HG02588 (cell line): Measurements from ENCODE around the gene CSRP1.
"Not testable (repeated sequence)": the region's sequence is repeated elsewhere in the genome, so short reads cannot be mapped to it uniquely, and the experiment has no call there.

Experiments used
- ATAC-seq: cut with Tn5 transposase; IDR thresholded peaks from one replicate; pipeline ENCODE4 v1.9.1; 2021; ENCODE audit warnings: mild to moderate bottlenecking, moderate library complexity; ENCODE audit not compliant: unreplicated experiment

The CSRP1 gene

DNA sequence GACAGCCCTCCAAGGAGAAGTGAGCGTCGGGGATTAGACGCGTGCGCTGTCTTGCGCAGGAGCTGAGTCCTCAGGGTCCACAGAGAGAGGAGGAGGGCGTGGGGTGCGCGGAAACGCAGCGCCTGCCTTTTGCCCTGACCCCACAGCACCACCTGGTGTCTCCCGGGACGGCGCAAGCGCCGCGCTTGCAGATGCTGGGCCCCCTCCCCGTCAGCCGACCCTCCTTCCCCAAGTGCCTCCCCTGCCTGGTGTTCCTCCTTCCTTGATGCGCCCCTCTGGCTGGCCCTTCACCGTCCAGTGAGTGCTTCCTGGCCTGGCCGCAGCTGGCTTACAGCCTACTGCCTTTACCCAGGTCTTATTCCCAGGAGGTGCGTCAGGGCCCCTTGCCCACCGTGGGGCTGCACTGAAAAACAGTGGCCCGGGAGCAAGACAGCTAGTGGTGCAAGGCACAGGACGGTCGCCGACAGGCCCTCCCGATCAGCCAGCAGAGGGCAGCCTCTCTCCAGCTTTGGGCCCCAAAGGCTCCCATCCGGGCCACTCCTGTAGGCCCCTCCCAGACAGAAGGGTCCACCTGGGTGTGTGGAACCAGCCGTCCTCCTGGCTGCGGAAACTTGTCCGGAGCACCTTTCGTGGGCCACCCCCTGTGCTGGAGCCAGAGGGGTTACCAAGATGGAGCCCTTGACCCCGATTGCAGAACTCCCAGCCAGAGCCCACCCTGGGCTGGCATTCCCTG, 25.0 kb downstream of the CSRP1 start:
- peak; percentile 71 for ATAC-seq

DNA sequence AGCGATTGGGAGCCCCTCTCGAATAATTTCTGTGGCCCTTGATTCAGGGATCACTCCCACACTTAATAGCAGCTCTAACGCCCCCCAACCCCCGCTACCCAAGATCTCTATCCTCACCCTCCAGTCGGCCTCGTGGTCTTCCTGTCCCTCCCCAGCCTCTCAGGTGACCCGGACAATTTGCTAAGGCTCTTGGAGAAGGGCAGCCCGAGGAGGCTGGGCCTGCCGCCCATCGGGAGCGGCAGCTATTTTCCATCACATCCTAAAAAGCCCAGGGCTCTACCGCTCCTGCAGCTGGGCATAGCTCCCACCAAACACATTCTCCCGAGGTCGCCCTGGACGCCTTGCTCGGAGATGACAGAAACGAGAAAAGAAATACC, 25.9 kb downstream of the CSRP1 start:
- ATAC-seq: no peak

DNA sequence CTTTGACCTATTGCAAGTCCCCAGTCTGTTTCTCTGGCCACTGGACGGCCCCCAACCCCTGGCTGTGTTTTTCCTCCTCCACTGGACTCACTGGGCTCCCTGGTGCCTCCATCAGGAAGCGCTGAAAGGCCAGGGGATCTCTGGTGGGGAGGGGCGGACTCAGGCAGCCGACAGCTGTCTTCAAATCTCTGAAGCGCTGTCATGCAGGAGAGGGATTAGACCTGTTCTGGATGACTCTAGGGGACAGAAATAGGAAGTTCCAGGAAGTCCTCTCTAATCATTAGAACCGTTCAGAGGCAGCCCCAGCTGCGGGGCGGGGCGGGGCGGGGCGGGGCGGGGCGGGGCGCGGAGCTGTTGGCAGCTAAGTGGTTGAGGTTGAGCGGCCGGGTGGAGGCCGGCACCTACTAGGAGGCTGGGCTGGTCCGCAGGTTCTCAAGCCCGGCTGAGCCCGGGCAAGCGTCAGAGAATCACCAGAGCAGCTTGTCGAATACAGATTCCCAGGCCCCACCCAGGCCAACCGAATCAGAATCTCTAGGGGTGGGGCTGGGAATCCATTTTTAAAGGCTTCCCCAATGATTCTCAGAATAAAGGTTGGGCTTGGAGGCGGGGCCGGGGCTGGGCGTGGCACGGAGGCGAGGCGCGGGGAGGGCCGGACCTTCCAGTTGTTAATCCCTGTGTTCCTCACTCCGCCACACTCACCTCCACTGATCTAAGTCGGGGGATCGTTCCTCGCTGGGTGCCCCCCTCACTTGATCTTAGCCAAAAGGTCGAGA, 26.5 kb downstream of the CSRP1 start:
- peak; percentile 57 for ATAC-seq

DNA sequence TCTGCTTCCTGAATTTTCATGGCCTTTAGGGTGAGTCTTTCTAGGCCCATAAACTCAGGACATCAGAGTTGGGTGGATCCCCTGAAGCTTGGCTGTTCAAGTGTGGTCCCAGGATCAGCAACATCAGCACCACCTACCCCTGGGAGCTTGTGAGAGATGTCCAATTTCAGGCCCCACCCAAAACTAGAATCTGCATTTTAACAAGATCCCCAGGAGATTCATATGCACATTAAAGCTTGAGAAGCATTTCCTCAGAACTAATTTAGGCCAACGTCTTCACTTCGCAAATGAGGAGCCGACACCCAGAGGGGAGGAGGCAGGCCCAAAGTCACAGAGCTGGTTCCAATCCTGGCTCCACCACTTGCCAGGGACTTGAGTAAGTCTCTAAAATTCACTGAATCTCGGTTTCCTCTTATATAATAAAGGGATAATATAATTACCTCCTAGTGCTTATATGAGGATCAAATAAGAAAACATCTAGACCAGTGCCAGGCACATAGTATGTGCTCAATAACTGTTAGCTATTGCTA, 27.7 kb downstream of the CSRP1 start:
- no peak for ATAC-seq

DNA sequence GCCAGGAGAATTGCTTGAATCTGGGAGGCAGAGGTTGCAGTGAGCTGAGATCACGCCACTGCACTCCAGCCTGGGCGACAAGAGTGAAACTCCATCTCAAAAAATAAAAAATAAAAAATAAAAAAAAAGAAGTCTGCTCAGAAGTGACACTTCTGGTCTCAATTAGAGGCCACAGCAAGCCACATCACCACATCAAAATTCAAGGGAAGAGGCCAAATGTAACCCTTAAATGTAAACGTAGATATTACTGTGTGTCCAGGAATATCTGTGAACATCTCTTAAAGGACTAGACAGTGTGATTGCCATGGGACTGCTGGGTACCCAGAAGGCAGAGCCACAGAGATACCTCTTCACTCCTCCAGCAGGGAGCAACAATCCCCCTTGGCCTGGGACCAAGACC, 28.3 kb downstream of the CSRP1 start:
- ATAC-seq: not testable (repeated sequence)

DNA sequence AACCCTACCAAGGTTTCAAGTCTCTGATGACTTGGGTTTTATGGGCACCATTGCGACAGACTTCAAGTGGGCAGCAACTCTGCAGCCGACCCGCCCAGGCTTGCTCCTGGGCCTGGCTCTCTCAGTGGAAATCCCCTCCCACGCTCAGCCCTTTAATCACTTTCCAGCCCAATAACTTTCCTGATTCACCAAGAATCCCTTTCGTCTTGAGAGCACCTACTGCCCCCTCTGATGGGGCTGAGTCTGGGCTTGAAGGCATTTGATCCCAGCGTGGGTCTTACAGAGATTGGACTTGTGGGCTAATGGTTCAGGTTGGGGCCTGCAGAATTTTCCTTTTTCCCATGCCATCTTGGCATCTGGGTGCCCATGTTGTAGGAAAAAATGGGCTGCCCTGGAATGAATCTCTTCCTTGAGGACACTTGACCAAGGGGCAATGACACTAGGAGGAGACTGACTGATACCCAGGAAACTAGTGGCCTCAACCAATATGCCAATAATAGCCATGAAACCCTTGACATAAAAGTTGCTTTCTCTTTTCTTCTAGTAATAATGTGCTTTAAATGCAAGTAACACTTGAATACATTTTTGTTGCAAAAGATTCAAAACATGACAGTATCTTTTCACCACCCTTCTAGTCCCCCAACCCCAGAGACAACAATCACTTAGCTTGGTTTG, 30.1 kb downstream of the CSRP1 start:
- ATAC-seq: no peak

DNA sequence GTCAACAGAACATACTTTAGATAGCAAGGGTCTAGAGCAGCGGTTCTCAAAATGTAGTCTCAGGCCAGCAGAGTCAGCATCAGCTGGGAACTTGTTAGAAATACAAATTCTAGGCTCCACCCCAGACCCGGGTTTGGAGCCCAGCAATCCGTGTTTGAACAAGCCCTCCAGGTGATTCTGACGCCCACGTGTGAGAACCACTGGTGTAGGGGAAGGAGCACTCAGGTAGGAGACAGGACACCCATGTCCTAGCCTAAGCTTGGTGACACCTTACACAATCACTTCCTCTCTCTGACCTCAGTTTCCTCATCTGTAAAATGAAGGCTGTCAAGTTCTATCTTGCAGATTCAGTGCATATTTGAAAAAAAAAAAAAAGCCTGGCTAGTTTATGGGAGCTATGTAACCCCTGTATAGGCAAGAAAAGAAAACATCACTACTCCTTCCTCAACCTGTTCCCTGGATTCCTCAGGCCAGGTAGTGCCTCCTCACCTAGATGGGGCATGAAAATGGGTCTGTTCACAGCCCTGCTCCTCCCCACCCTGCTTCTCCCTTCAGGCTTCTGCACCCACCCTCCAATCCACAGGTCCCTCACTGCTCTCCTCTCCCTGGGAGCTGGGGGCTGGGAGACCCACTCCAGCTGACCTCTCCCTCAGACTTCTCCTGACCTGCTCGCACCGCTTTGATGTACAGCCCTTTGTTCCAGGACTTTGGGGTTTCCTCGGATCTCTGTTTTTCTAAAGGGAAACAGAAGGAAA, 30.8 kb downstream of the CSRP1 start:
- ATAC-seq: no peak

DNA sequence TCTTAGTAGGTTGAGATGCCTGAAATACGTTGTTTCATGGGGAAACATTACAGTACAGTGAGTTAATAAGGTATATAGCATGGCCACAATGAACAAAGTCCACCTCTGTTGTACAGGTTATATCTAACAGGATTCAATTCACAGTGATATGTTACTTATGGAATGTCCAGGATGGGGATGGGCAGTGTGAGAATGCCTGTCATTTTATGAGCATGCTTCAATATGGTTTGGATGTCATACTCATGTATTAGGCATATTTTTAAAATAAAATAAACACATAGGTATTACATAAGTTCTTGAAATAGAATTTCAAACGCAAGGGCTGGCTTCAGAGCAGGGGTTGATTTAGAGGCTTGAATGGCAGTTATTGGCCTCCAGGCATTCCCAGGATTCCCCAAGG, 31.8 kb downstream of the CSRP1 start:
- ATAC-seq: no peak

DNA sequence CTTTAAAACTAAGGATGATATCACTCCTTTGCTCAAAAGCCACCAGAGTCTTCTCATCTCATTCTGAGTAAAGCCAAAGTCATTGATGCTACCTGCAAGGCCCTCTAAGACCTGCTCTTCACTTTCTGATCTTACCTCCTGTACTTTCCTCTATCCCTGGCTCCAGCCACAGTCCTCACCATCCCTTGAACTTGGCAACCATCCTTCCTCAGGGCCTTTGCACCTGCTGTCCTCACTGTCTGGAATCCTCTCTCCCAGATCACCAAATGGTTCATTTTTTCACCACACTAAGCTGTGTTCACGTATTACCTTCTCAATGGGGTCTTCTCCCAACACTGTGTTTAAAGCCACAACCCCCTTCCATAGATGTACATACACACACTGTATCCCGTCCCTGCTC, 33.6 kb downstream of the CSRP1 start:
- no peak for ATAC-seq

DNA sequence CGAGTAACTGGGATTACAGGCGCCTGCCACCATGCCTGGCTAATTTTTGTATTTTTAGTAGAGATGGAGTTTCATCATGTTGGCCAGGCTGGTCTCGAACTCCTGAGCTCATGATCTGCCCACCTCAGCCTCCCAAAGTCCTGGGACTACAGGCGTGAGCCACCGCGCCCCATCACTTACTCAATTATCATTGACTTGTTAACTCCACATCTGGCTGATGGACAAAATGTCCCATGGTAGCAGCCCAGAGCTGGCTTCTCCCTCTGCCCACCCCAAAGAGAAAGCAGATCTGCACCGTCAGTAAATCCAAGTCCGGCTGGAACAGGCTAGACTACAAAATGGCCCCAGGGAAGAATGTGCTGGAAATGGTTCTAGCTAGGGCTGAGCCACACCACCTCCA, 34.6 kb downstream of the CSRP1 start:
- ATAC-seq: not testable (repeated sequence)

DNA sequence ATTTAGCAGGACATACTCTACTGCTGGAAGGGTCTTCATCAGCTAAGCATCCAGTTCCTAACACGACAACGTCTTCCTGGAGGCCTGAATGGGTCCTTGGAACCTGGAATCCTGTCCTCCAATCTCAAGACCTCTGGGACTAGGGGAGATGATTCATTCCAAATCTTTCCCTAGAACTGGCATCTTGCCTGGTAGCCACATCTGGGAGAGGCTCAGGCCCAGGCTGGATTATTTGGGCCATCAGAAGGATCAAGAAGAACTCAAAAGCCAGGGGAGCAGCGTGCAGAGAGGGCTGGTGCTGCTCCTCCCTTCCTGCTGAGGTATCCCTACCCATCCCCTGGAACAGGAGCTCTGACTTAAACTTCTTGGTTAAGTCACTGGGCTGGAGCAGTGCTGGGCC, 35.2 kb downstream of the CSRP1 start:
- ATAC-seq: no peak

DNA sequence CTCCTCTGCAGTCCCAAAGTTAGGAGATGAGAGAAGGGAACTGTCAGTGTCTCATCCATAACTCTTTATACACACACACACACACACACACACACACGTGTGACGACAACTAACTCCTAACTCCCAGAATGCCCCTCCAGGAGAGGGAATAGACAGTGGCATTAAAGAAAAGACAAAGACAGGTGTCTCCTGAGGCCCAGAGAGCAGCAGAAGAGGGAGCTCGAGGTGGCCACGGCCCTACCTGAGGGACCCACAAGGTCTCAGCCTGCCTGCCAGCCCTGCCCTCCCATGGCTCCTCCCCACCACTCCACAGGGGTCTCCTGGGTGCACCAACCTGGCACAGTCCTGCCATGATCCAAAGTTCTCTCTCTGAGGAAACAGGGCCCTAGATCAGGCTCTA, 36.3 kb downstream of the CSRP1 start:
- ATAC-seq: no peak

DNA sequence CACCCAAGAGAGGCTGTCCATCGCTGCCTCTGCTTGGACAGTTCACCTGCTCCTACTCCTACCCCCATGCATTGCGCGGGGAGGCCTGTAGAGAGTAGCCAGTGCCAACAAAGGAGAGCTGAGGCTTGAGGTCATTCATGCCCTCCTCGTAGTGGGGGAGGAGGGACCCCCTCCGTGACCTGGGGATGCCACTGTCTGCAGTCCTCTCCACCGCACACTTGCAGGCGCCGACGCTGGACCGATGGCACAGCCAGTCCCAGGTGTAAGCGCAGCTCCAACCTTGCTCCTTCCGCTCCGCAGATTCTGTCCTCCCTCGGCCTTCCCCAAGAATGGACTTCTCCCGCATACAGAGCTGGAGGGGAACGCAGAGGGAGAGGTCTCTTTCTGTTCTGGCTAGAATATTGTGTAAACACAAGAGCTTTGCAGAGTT, 37.3 kb downstream of the CSRP1 start:
- no peak for ATAC-seq

DNA sequence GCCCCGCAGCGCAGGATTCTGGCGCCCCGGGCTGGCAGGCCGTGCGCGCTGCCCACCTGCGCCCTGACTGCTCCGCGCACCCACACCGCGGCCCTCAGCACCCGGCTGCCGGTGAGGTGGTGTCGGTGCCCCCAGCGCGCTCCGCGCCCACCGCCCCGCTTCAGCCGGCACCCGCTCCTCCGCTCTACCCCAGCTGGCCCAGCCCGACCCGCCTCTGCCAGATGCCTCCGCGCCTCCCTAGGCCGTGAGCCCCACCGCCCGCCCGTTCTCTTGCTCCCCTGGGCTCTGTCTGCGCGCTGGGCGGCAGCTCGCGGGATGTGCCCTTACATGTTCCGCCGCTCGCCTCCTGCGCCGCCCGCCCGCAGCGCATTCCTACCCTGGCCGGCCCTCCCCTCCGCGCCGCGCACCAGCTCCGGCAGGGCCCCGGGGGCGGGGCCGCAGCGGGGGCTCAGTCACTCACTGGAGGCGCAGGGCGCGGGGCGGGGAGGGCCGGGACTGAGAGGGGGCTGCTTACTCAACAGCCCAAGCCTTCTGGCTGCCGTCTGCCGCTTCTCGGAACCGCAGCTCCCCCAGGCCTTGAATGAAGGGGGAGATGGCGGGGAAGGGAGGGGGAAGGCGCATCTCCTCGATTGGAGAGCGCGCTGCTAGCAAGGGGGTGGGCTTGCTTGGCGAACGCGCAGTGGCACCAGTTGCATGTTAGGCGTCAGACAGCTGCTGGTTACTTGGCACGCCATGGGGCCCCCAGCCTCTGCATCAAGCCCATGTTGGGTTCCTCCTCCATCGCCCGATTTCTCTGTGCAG, 37.9 kb downstream of the CSRP1 start, which contains the start of gene PHLDA3:
Gene PHLDA3 (minus strand): TSS at position 345 of the 801 bp plus-strand sequence. CDS start 402 bp downstream, outside the sequence.
- peak; percentile 82 for ATAC-seq

DNA sequence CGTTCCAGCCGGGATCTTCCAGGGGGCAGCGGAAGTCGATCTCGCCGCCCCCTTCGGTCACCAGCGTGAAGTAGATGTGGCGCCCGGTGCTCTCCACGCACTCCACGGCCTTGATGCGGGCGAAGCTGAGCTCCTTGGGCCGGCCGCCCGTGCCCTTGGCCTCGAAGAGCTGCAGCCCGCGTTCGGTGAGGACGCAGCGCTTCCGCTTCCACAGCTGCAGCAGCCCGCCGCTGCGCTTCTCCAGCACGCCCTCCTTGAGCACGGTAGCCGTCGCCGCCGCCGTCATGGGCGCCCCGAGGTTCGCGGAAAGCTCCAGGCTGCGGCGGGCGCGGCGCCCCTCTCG, 38.5 kb downstream of the CSRP1 start:
- ATAC-seq: peak; percentile 40

DNA sequence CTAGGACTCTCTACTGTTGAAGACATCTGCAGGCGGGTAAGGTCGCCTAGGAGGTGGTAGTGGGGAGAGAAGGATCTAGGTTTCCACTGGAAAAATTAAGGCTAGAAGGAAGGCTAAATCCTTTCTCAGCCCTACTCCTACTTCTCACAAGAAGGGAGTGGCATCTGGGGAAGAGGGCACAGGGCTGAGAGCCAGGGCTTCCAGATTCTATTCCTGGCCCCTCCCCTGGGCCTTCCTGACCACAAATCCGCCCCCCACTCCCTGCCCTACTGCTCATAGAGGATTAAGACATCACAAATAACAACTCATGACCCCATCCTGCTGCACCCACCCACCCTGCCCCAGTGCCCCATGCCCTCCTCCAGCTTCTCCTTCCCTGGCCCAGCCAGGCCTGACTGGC, 40.4 kb downstream of the CSRP1 start:
- no peak for ATAC-seq

DNA sequence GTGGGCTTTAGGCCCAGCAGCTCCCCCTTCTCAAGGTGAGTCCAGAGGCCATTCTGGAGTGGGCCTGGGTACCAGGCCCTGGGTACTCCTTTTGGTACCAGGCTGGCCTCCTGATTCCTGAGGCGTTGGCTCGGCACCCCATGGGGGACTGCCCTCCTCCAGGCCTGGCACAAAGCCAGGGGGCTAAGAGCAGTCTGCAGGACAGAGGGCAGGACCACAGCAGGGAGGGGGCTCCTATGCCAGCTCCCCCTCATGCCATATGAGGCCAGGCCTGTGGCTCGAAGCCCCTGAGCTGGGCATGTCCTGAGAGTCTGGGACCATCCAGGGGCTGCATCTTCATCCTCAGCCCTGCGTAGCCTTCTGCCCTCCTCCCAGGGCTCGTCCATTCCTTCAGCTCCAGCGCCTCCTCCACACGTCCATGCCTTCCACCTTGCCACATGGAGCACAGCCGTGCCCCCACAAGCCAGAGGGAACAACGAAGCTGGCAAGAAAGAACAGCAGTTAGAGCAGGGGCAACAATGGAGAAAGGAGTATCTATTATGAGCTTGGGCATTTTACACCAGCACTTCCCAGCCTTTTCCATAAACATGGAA, 41.1 kb downstream of the CSRP1 start:
- no peak for ATAC-seq

DNA sequence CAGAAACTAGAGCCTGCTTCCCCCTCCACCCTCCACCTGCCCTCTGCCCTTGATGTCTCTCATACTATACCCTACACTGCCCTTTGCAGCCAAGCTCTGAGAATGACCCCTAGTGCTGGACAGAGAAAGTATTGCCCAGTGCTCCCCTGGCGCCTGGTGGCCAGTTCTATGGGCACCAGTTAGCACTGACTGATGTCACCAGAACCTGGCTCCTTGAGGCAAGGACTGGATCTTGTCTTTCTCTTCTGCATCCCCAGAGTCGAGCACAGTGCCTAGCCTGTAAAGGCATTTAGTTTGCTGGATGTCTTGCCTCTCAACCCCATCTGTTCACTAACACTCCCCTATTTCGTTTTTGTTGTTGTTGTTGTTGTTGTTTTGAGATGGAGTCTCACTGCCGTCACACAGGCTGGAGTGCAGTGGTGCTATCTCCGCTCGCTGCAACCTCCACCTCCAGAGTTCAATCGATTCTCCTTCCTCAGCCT, 43.8 kb downstream of the CSRP1 start:
- no peak for ATAC-seq

DNA sequence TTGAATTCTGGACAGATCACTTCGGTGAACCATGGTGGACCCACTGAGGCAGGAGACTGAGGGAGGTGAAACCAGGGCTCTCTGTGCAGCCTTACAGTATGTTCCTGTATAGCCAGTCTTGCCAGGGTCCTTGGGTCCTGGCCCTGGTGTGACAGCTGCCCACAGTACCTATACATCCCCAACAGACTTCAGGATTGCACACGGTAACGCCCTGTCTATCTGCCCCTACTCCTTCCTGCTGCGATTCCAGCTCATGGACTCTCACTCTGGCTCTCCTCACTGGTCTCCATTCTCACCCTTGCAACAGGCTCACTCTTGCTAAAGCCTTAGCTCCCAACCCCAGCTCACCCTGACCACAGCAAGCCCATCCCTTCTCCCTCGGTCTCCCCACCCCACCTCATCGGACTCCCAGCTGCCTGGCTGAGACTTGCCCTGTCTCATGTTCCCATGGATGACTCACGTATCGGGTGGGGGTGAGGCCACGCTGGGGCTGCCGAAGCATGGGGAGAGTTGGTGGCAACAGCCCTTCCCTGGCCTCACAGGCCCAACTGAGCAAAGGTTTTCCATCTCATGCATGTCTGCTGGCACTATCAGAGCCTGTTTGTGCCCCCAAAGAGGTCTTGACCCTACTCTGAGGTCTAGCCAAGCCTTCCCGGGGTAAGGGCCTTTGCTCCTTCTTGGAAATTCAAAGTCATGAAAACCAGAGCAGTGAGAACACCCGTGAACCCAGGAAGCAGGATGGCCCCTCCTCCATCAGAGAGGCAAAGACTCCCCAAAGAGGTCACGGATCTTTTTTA, 45.1 kb downstream of the CSRP1 start:
- no peak for ATAC-seq
